GM12878 (cell line): ENCODE data around the gene FBXW7. TPM values are rescaled to one million over a fixed set of nuclear protein-coding genes. Genes with fewer than 3 reads are reported as not detected.

Experiments
- BCL11A ChIP-seq: IDR thresholded peaks from 2 replicates; pipeline ENCODE4 v1.6.1; 2011; ENCODE audit warnings: low read depth, low read length
- BMI1 ChIP-seq: fragments of 450-650 bp; IDR thresholded peaks from 2 replicates; pipeline ENCODE4 v1.6.1; 2016; ENCODE audit warnings: mild to moderate bottlenecking, moderate library complexity, borderline replicate concordance
- CHD2 ChIP-seq: IDR thresholded peaks from 2 replicates; pipeline ENCODE4 v1.6.1; 2011; ENCODE audit warnings: low read depth, low read length, improper control_type of control experiment, borderline replicate concordance
- CUX1 ChIP-seq: IDR thresholded peaks from 2 replicates; pipeline ENCODE4 v1.6.1; 2012; ENCODE audit warnings: improper control_type of control experiment, low read depth, low read length; ENCODE audit not compliant: insufficient replicate concordance
- FOS ChIP-seq: IDR thresholded peaks from 3 replicates; pipeline ENCODE4 v1.6.1; 2011; ENCODE audit warnings: borderline replicate concordance; ENCODE audit not compliant: insufficient read length; ENCODE audit errors: extremely low read depth
- HDAC2 ChIP-seq: fragments of 200-600 bp; sonication (generic); IDR thresholded peaks from 2 replicates; pipeline ENCODE4 v1.6.1; 2017
- KAT2A ChIP-seq: conservative IDR thresholded peaks from 2 replicates; pipeline ENCODE4 v1.6.1; 2011; ENCODE audit warnings: low read depth, low read length; ENCODE audit not compliant: control insufficient read depth
- MYC ChIP-seq: IDR thresholded peaks from 2 replicates; pipeline ENCODE4 v1.6.1; 2011; ENCODE audit warnings: mild to moderate bottlenecking, low read length, moderate library complexity, inconsistent platforms; ENCODE audit not compliant: insufficient read depth, insufficient replicate concordance, insufficient read length, severe bottlenecking
- NFYA ChIP-seq: IDR thresholded peaks from 2 replicates; pipeline ENCODE4 v1.6.1; 2011; ENCODE audit warnings: low read depth, mild to moderate bottlenecking, low read length, improper control_type of control experiment, borderline replicate concordance
- PAX5 ChIP-seq: IDR thresholded peaks from 2 replicates; pipeline ENCODE4 v1.6.1; 2011; ENCODE audit warnings: low read depth, low read length, borderline replicate concordance
- PAX8 ChIP-seq: fragments of 450-650 bp; IDR thresholded peaks from 2 replicates; pipeline ENCODE4 v1.6.1; 2017; ENCODE audit warnings: mild to moderate bottlenecking, moderate library complexity
- PBX3 ChIP-seq: IDR thresholded peaks from 2 replicates; pipeline ENCODE4 v1.6.1; 2011; ENCODE audit warnings: mild to moderate bottlenecking, low read depth, low read length, moderate library complexity; ENCODE audit not compliant: insufficient replicate concordance
- PKNOX1 ChIP-seq: fragments of 450-650 bp; IDR thresholded peaks from 2 replicates; pipeline ENCODE4 v1.6.1; 2016; ENCODE audit warnings: mild to moderate bottlenecking
- POLR2AphosphoS5 ChIP-seq: IDR thresholded peaks from 2 replicates; pipeline ENCODE4 v1.6.1; 2011; ENCODE audit warnings: mild to moderate bottlenecking, low read length, inconsistent platforms
- RUNX3 ChIP-seq: IDR thresholded peaks from 2 replicates; pipeline ENCODE4 v1.6.1; 2012; ENCODE audit warnings: low read length, inconsistent platforms
- SMAD1 ChIP-seq: fragments of 450-650 bp; IDR thresholded peaks from 2 replicates; pipeline ENCODE4 v1.6.1; 2018; ENCODE audit warnings: mild to moderate bottlenecking, low read depth; ENCODE audit not compliant: partially characterized antibody
- SMAD5 ChIP-seq: IDR thresholded peaks from 2 replicates; pipeline ENCODE4 v1.6.1; 2016; ENCODE audit warnings: antibody characterized with exemption, low read depth
- TARDBP ChIP-seq: IDR thresholded peaks from 2 replicates; pipeline ENCODE4 v1.6.1; 2016; ENCODE audit warnings: borderline replicate concordance
- TCF12 ChIP-seq: IDR thresholded peaks from 2 replicates; pipeline ENCODE4 v1.6.1; 2011; ENCODE audit warnings: low read depth, mild to moderate bottlenecking, low read length
- ZNF217 ChIP-seq: fragments of 450-650 bp; IDR thresholded peaks from 2 replicates; pipeline ENCODE4 v1.6.1; 2017; ENCODE audit warnings: antibody characterized with exemption, mild to moderate bottlenecking
- ZNF274 ChIP-seq: IDR thresholded peaks from one replicate; pipeline ENCODE4 v1.8.0; 2011; ENCODE audit not compliant: insufficient read length, insufficient read depth
- ZNF384 ChIP-seq: IDR thresholded peaks from 2 replicates; pipeline ENCODE4 v1.6.1; 2012; ENCODE audit warnings: low read depth, mild to moderate bottlenecking, low read length, improper control_type of control experiment, borderline replicate concordance
- polyA plus RNA-seq, 11 experiments: library from polyadenylated mRNA; depleted of rRNA in 4 of 11; unstranded in 6 of 11; stranded (reverse) in 5 of 11; fragments of >200 nt; fragmentation: Nextera tagmentation in 4 of 11; fragmentation: Illumina TruSeq in 1 of 11; extraction: Ambion mirVana in 4 of 11; extraction: Trizol in 1 of 11; gene quantifications; 1 replicate in 1 of 11; 2 replicates in 10 of 11; pipeline versions ENCODE4 v1.2.1 to v1.2.3, GENCODE V29; 2011 to 2016; ENCODE audit warnings: inconsistent platforms in 2 of 11, missing spikeins in 2 of 11, low read depth in 1 of 11
- total RNA-seq, 4 experiments: library from RNA; depleted of rRNA in 3 of 4; stranded (reverse); fragments of >200 nt in 3 of 4; fragmentation: Illumina TruSeq in 1 of 4; extraction: Trizol in 1 of 4; gene quantifications; 2 replicates each; pipeline versions ENCODE4 v1.2.1 to v1.2.3, GENCODE V29; 2013 to 2021
- TF ChIP-seq, protein P1 (sequence below): fragments of 450-650 bp; IDR thresholded peaks from 2 replicates; pipeline ENCODE4 v1.6.1; 2014; ENCODE audit warnings: mild to moderate bottlenecking

FBXW7 gene
- total and polyA plus RNA-seq, 10 of the 15 experiments (the other 5 are each of a cell fraction or from before 2014, with no cell fraction given): 35.8 to 118 (median 47.2) TPM

GRCh38 chr4:152535903-152536544 is at the start of gene FBXW7 (continued):
- TF ChIP-seq PKNOX1 (peak; percentile 14; the same call in 1 of the 2 replicates), MYC (peak; percentile 10), FOS (no peak), TARDBP (peak; percentile 20; the same call in 1 of the 2 replicates), CUX1 (no peak), KAT2A (no peak), SMAD5 (peak; percentile 90; the same call in 1 of the 2 replicates), ZNF274 (no peak), HDAC2 (no peak), PAX5 (0 out of 2 replicates have a peak, but pooled peaks have one; percentile 57), TCF12 (peak; percentile 33; the same call in 1 of the 2 replicates), RUNX3 (peak; percentile 57), BMI1 (peak; percentile 96), ZNF384 (no peak), ZNF217 (no peak), POLR2AphosphoS5 (peak; percentile 82), PAX8 (no peak), NFYA (no peak), PBX3 (no peak), SMAD1 (no peak), CHD2 (peak; percentile 74), BCL11A (no peak)
- TF ChIP-seq, protein P1, sequence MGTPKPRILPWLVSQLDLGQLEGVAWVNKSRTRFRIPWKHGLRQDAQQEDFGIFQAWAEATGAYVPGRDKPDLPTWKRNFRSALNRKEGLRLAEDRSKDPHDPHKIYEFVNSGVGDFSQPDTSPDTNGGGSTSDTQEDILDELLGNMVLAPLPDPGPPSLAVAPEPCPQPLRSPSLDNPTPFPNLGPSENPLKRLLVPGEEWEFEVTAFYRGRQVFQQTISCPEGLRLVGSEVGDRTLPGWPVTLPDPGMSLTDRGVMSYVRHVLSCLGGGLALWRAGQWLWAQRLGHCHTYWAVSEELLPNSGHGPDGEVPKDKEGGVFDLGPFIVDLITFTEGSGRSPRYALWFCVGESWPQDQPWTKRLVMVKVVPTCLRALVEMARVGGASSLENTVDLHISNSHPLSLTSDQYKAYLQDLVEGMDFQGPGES: peak; percentile 64; the same call in 1 of the 2 replicates
